H54 (cell line): ENCODE measurements around the gene DOCK6.
A peak's percentile ranks its signal among the peaks of the same experiment; 100 is the strongest.
"Not testable (repeated sequence)": the region's sequence is repeated elsewhere in the genome, so short reads cannot be mapped to it uniquely, and the experiment has no call there.

Experiments
- DNase-seq: peaks from one replicate; pipeline ENCODE4 v3.0.0; 2011; ENCODE audit warnings: low spot score, mixed read lengths; ENCODE audit not compliant: insufficient read length
- FAIRE-seq: peaks from 3 replicates; lab custom pipeline; 2011; peaks lifted over from hg19 to GRCh38; lab: Jason Lieb, UNC
- POLR2A ChIP-seq: IDR thresholded peaks from 2 replicates; pipeline ENCODE4 v1.6.1; 2011; ENCODE audit warnings: low read depth, mild to moderate bottlenecking, low read length

The DOCK6 gene

GRCh38 chr19:11164879-11165406 is 97.4 kb downstream of the DOCK6 start:
- FAIRE-seq = no peak

DNA sequence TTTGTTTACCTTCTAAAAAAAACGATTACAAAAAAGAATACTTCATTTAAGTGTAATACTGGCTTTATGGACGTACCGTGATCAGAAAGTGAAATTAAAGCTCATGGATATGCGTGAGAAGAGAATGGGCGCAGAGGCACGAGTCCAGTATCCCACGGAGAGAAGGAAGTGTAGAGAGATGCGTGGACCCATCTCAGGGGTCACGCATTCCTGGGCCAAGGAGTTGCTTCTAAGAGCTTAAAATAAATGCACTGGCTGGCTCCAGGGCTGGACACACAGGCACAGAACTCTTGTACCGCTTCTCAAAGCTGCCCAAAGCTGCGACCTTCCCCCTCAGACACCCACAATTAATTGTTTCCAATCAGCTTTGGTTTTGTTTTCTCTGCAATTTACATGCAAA is 98.0 kb downstream of the DOCK6 start:
- TF ChIP-seq POLR2A = no peak
- DNase-seq (no peak), FAIRE-seq (no peak)

More at GRCh38 chr19:11164879-11165406, 97.4 kb downstream of the DOCK6 start:
- no peak for TF ChIP-seq POLR2A
- no peak for DNase-seq

- DNase-seq, FAIRE-seq: not testable (repeated sequence)
Observed at GRCh38 chr19:11160440-11160768, 101.9 kb downstream of the DOCK6 start.

- DNase-seq (no peak), FAIRE-seq (no peak)
- no peak for TF ChIP-seq POLR2A
Observed at GRCh38 chr19:11159598-11160439, 102.5 kb downstream of the DOCK6 start.

GRCh38 chr19:11155373-11156120 is 106.8 kb downstream of the DOCK6 start, which contains the start of gene SPC24:
Gene SPC24 (minus strand): TSS chr19:11155782. CDS start chr19:11155776, 6 bp downstream.
- DNase-seq (peak; percentile 96), FAIRE-seq (peak; percentile 89)
- TF ChIP-seq POLR2A = peak; percentile 90

- DNase-seq (no peak), FAIRE-seq (no peak)
- TF ChIP-seq POLR2A = no peak
Observed at GRCh38 chr19:11154683-11155047, 107.7 kb downstream of the DOCK6 start.

- no peak for TF ChIP-seq POLR2A
- no peak for FAIRE-seq
- DNase-seq = peak; percentile 44
Observed at GRCh38 chr19:11152318-11153062, 109.8 kb downstream of the DOCK6 start.

DNA sequence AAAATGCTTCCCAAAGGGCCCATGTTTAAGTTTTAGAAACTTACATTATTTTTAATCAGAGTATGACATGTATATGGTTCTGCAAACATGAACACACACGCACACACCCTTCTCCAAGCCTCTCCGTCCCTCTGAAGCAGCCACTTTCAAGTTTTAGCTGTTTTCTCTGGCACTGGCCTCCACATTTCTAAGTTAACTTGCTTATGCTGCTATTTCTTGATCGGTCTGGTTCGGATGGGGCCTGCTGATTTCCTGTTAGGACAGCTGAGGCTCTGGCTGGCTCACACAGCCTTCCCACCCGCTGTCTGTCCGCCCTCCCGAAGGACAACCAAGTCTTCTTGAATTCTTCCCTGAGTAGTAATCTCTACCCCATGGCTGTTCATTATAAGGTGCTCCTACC is 111.1 kb downstream of the DOCK6 start:
- TF ChIP-seq POLR2A = no peak
- no peak for FAIRE-seq
- no peak for DNase-seq
